OCI-LY7 (cell line): Measurements from ENCODE around the gene ACTN2. TPM values are rescaled to one million over a fixed set of nuclear protein-coding genes. Genes with fewer than 3 reads are reported as not detected.

Experiments
- BruUV-seq: library from RNA; stranded (reverse); fragments of 400-500 nt; replicated peaks from 2 replicates; lab custom pipeline; 2021; lab: Mats Ljungman, UMichigan
- CTCF ChIA-PET: fragments of 300-600 bp; sonication (Branson Sonifier 250); formaldehyde crosslinking; loops from one replicate; lab custom pipeline; 2022; ENCODE audit warnings: antibody characterized with exemption; ENCODE audit not compliant: unreplicated experiment; lab: Charles Lee
- POLR2A ChIA-PET: fragments of 300-600 bp; sonication (Branson Sonifier 250); formaldehyde crosslinking; loops from one replicate; lab custom pipeline; 2022; ENCODE audit warnings: antibody characterized with exemption; lab: Charles Lee
- DNase-seq: peaks from one replicate; pipeline ENCODE4 v3.0.0-alpha.2; 2015; ENCODE audit warnings: low spot score
- H2AFZ ChIP-seq: fragments of 200-600 bp; sonication (generic), shearing (Covaris generic); 2 replicates; pipeline ENCODE4 v1.6.1; 2014; ENCODE audit warnings: mild to moderate bottlenecking, antibody characterized with exemption, low read length, moderate library complexity
- H3K27ac ChIP-seq: fragments of 200-600 bp; sonication (generic); 2 replicates; pipeline ENCODE4 v1.5.1; 2014; ENCODE audit warnings: mixed run types, low read depth, mild to moderate bottlenecking, moderate library complexity, low read length, inconsistent platforms; ENCODE audit not compliant: poor library complexity, severe bottlenecking
- H3K36me3 ChIP-seq: fragments of 200-600 bp; sonication (generic); 2 replicates; pipeline ENCODE4 v1.6.1; 2014; ENCODE audit warnings: mild to moderate bottlenecking, antibody characterized with exemption, low read length, moderate library complexity, mixed read lengths; ENCODE audit not compliant: insufficient read depth
- H3K4me1 ChIP-seq: fragments of 200-600 bp; sonication (generic); 2 replicates; pipeline ENCODE4 v1.5.1; 2014; ENCODE audit warnings: mild to moderate bottlenecking, low read length; ENCODE audit not compliant: insufficient read depth, poor library complexity, severe bottlenecking
- H3K4me2 ChIP-seq: fragments of 200-600 bp; sonication (generic); 2 replicates; pipeline ENCODE4 v1.6.1; 2014; ENCODE audit warnings: mild to moderate bottlenecking, low read length
- H3K4me3 ChIP-seq: fragments of 200-600 bp; sonication (generic); 2 replicates; pipeline ENCODE4 v1.5.1; 2014; ENCODE audit warnings: mild to moderate bottlenecking, low read depth, low read length; ENCODE audit not compliant: poor library complexity, severe bottlenecking
- H3K79me2 ChIP-seq: fragments of 200-600 bp; sonication (generic); 2 replicates; pipeline ENCODE4 v1.6.1; 2016; ENCODE audit warnings: low read depth, mild to moderate bottlenecking, low read length, moderate library complexity, mixed read lengths; ENCODE audit not compliant: insufficient read depth
- H3K9me2 ChIP-seq: fragments of 200-600 bp; sonication (generic); 2 replicates; pipeline ENCODE4 v1.6.1; 2016; ENCODE audit warnings: mild to moderate bottlenecking, low read length, mixed read lengths; ENCODE audit not compliant: insufficient read depth
- H3K9me3 ChIP-seq: fragments of 200-600 bp; sonication (generic); 2 replicates; pipeline ENCODE4 v1.6.1; 2014; ENCODE audit warnings: mild to moderate bottlenecking, mixed run types, low read length, mixed read lengths
- H4K20me1 ChIP-seq: fragments of 200-600 bp; sonication (generic); 2 replicates; pipeline ENCODE4 v1.6.1; 2014; ENCODE audit warnings: mild to moderate bottlenecking, antibody characterized with exemption, low read length, moderate library complexity, mixed read lengths; ENCODE audit not compliant: insufficient read depth
- EZH2phosphoT487 ChIP-seq: fragments of 200-600 bp; sonication (generic); IDR thresholded peaks from 2 replicates; pipeline ENCODE4 v1.6.1; 2018; ENCODE audit warnings: low read depth, borderline replicate concordance, mild to moderate bottlenecking, mixed run types, antibody characterized with exemption, low read length, moderate library complexity, mixed read lengths
- intact Hi-C: fragments of 100-400 bp; cut with micrococcal nuclease; formaldehyde crosslinking; loops from one replicate; pipeline ENCODE4 v1.10.0; 2022; ENCODE audit not compliant: unreplicated experiment
- total RNA-seq, 2 experiments: library from RNA; depleted of rRNA in 1 of 2; stranded (reverse); fragments of >200 nt in 1 of 2; shearing (Covaris generic) in 1 of 2; gene quantifications; 2 replicates each; pipeline ENCODE4 v1.2.3, GENCODE V29; 2014 to 2022
- TF ChIP-seq, protein P1 (sequence below): fragments of 200-600 bp; sonication (generic); conservative IDR thresholded peaks from 2 replicates; pipeline ENCODE4 v1.5.1; 2014; ENCODE audit warnings: mild to moderate bottlenecking, antibody characterized with exemption, low read length, moderate library complexity, mixed read lengths

The ACTN2 gene
- total RNA-seq, 2 experiments from 2014 or later, result not detected

DNA sequence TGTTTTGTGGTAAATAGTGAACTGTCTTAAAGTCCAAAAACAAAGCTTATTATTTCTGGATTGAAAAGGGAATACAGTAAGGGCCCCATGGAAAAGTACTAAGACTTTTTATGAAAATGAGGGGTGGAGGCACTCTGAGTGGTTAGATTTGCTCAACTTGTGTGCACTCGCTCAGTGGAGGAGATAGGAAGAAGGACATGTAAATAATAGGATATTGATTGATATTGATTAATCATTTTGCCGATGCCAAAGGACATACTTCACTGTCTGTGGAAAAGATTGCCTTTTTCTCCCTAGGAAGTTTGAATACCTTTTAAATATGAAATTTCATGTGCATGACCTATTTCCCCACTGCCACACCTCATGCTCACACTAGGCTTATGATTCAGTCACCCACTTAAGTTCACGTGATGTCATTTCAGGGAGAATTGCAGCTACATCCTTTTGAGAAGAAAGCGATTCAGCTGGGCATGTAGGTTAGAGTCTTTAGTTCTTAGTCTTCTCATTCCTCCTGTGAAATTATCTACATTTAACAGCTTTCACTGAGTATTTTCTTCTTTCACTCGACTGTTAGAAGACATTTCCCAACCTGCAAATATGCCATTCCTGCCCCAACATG, 113.8 kb downstream of the ACTN2 start:
- Histone ChIP-seq H3K4me1 (peaks cover 23% of the 10 kb centered on the region), H3K9me3 (no peaks in the 10 kb centered on the region), H3K9me2 (no peaks in the 10 kb centered on the region), H3K79me2 (peaks cover 78% of the 10 kb centered on the region), H3K4me2 (no peak overlapping the region), H3K4me3 (no peak overlapping the region), H3K36me3 (peaks cover 43% of the 10 kb centered on the region), H2AFZ (no peak overlapping the region), H3K27ac (no peak overlapping the region), H4K20me1 (peaks cover 5% of the 10 kb centered on the region; the same call in 1 of the 2 replicates)
- no peak for TF ChIP-seq EZH2phosphoT487
- intact Hi-C loops, result no loop called here
- DNase-seq, result no peak
- CTCF ChIA-PET, result no interaction called here
- BruUV-seq, result no TSS peak
- POLR2A ChIA-PET, result interaction anchor here (0.6 to 1.5 kb wide), 6 partner anchors 8 to 596 kb away, joined by 3 to 9 read pairs (median 4); no protein-coding TSS in a partner anchor

- H3K9me2 ChIP-seq, result no peaks in the 10 kb centered on the region
- no peak overlapping the region for H3K27ac ChIP-seq
- ChIA-PET CTCF (no interaction called here), POLR2A (interaction anchor here (0.5 to 1.5 kb wide), 6 partner anchors 11 to 213 kb away, joined by 3 to 9 read pairs (median 4); no protein-coding TSS in a partner anchor)
- intact Hi-C loops, result no loop called here
- H3K9me3 ChIP-seq, result no peaks in the 10 kb centered on the region
- TF ChIP-seq EZH2phosphoT487, result no peak
- TF ChIP-seq, protein P1, sequence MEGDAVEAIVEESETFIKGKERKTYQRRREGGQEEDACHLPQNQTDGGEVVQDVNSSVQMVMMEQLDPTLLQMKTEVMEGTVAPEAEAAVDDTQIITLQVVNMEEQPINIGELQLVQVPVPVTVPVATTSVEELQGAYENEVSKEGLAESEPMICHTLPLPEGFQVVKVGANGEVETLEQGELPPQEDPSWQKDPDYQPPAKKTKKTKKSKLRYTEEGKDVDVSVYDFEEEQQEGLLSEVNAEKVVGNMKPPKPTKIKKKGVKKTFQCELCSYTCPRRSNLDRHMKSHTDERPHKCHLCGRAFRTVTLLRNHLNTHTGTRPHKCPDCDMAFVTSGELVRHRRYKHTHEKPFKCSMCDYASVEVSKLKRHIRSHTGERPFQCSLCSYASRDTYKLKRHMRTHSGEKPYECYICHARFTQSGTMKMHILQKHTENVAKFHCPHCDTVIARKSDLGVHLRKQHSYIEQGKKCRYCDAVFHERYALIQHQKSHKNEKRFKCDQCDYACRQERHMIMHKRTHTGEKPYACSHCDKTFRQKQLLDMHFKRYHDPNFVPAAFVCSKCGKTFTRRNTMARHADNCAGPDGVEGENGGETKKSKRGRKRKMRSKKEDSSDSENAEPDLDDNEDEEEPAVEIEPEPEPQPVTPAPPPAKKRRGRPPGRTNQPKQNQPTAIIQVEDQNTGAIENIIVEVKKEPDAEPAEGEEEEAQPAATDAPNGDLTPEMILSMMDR, result no peak
- H3K4me2 ChIP-seq, result no peak overlapping the region
- no TSS peak for BruUV-seq
- no peak overlapping the region for H3K4me3 ChIP-seq
- peaks cover 48% of the 10 kb centered on the region for H3K36me3 ChIP-seq
- peaks cover 23% of the 10 kb centered on the region for H3K4me1 ChIP-seq
- DNase-seq, result no peak
- peaks cover 5% of the 10 kb centered on the region; the same call in 1 of the 2 replicates for H4K20me1 ChIP-seq
- H3K79me2 ChIP-seq, result peaks cover 75% of the 10 kb centered on the region
- H2AFZ ChIP-seq, result no peak overlapping the region
Measured at GRCh38 chr1:236800623-236801022, 114.3 kb downstream of the ACTN2 start.

DNA sequence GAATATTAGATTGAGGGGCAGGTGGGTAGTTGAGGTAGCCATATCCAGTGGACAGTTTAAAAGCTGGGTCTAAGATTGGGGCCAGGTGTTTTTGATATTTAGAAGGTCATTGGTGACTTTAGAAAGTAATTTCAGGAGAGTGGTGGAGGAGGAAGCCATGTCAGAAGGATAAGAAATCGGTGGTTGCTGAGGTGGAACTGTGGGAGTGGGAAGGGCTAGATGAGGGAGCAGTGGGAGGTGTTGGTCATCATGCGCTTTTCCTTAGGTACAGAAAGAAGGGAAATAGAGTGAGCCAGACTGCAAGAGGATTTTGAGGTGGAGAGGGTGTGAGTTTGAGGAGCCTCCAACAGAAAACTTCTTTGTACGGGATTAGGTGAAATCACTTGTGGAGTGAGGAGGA, 116.0 kb downstream of the ACTN2 start:
- ChIA-PET CTCF (no interaction called here), POLR2A (interaction anchor here (0.6 to 1.0 kb wide), 2 partner anchors 10 to 224 kb away, joined by 3 read pairs; no protein-coding TSS in a partner anchor)
- no TSS peak for BruUV-seq
- no peak overlapping the region for H3K4me3 ChIP-seq
- intact Hi-C loops, result no loop called here
- H2AFZ ChIP-seq, result no peak overlapping the region
- H3K9me2 ChIP-seq, result no peaks in the 10 kb centered on the region
- peaks cover 16% of the 10 kb centered on the region for H3K4me1 ChIP-seq
- peaks cover 63% of the 10 kb centered on the region for H3K36me3 ChIP-seq
- no peaks in the 10 kb centered on the region for H3K9me3 ChIP-seq
- peaks cover 58% of the 10 kb centered on the region for H3K79me2 ChIP-seq
- peaks cover 5% of the 10 kb centered on the region; the same call in 1 of the 2 replicates for H4K20me1 ChIP-seq
- no peak for DNase-seq
- H3K4me2 ChIP-seq, result no peak overlapping the region
- no peak overlapping the region for H3K27ac ChIP-seq
- TF ChIP-seq, protein P1, result no peak
- no peak for TF ChIP-seq EZH2phosphoT487
